OCI-LY1 (cell line): Measurements from ENCODE around the gene WDR44.

Experiments used
- H2AFZ ChIP-seq: fragments of 200-600 bp; sonication (generic), shearing (Covaris generic); 2 replicates; pipeline ENCODE4 v1.6.0; 2014; ENCODE audit warnings: antibody characterized with exemption, mild to moderate bottlenecking, low read length
- H3F3A ChIP-seq: fragments of 200-600 bp; sonication (generic), shearing (Covaris generic); 2 replicates; pipeline ENCODE4 v1.6.0; 2014; ENCODE audit warnings: mild to moderate bottlenecking, antibody characterized with exemption, low read length, moderate library complexity; ENCODE audit not compliant: insufficient read depth
- H3K27ac ChIP-seq: fragments of 200-600 bp; sonication (generic); 2 replicates; pipeline ENCODE4 v1.5.1; 2014; ENCODE audit warnings: low read length, mixed run types, mild to moderate bottlenecking, low read depth; ENCODE audit not compliant: poor library complexity, severe bottlenecking
- H3K27me3 ChIP-seq: fragments of 200-600 bp; sonication (generic); 2 replicates; pipeline ENCODE4 v1.6.0; 2014; ENCODE audit warnings: antibody characterized with exemption, mild to moderate bottlenecking, low read length, moderate library complexity; ENCODE audit not compliant: insufficient read depth
- H3K36me3 ChIP-seq: fragments of 200-600 bp; sonication (generic); 2 replicates; pipeline ENCODE4 v1.6.1; 2014; ENCODE audit warnings: mild to moderate bottlenecking, antibody characterized with exemption, low read length, moderate library complexity, mixed read lengths; ENCODE audit not compliant: insufficient read depth
- H3K4me1 ChIP-seq: fragments of 200-600 bp; sonication (generic); 2 replicates; pipeline ENCODE4 v1.5.1; 2014; ENCODE audit warnings: mild to moderate bottlenecking, low read length, moderate library complexity; ENCODE audit not compliant: insufficient read depth, severe bottlenecking
- H3K4me2 ChIP-seq: fragments of 200-600 bp; sonication (generic), shearing (Covaris generic); 2 replicates; pipeline ENCODE4 v1.6.1; 2014; ENCODE audit warnings: low read length
- H3K4me3 ChIP-seq: fragments of 200-600 bp; sonication (generic); 2 replicates; pipeline ENCODE4 v1.5.1; 2014; ENCODE audit warnings: low read length, low read depth, mild to moderate bottlenecking, mixed read lengths; ENCODE audit not compliant: poor library complexity, severe bottlenecking
- H3K79me2 ChIP-seq: fragments of 200-600 bp; shearing (Covaris generic); 2 replicates; pipeline ENCODE4 v1.6.1; 2016; ENCODE audit warnings: mixed run types, low read length, mixed read lengths; ENCODE audit not compliant: insufficient read depth
- H3K9ac ChIP-seq: fragments of 200-600 bp; sonication (generic), shearing (Covaris generic); 2 replicates; pipeline ENCODE4 v1.6.1; 2014; ENCODE audit warnings: mild to moderate bottlenecking, low read length, mixed read lengths
- H3K9me2 ChIP-seq: fragments of 200-600 bp; sonication (generic), shearing (Covaris generic); 2 replicates; pipeline ENCODE4 v1.6.1; 2014; ENCODE audit warnings: low read depth, mild to moderate bottlenecking, low read length, mixed read lengths
- H3K9me3 ChIP-seq: fragments of 200-600 bp; shearing (Covaris generic); 2 replicates; pipeline ENCODE4 v1.6.1; 2014; ENCODE audit warnings: low read length, mixed read lengths
- H4K20me1 ChIP-seq: fragments of 200-600 bp; sonication (generic), shearing (Covaris generic); 2 replicates; pipeline ENCODE4 v1.6.0; 2016; ENCODE audit warnings: mild to moderate bottlenecking, low read length; ENCODE audit not compliant: insufficient read depth
- EZH2 ChIP-seq: fragments of 200-600 bp; sonication (generic), shearing (Covaris generic); IDR thresholded peaks from 2 replicates; pipeline ENCODE4 v1.8.0; 2017; ENCODE audit warnings: borderline replicate concordance, mixed run types, mild to moderate bottlenecking, antibody characterized with exemption, low read length, moderate library complexity, mixed read lengths
- TF ChIP-seq, protein P1 (sequence below): fragments of 200-600 bp; sonication (generic), shearing (Covaris generic); IDR thresholded peaks from 2 replicates; pipeline ENCODE4 v1.5.1; 2017; ENCODE audit warnings: mild to moderate bottlenecking, antibody characterized with exemption, low read length, moderate library complexity, mixed read lengths

WDR44 gene

DNA sequence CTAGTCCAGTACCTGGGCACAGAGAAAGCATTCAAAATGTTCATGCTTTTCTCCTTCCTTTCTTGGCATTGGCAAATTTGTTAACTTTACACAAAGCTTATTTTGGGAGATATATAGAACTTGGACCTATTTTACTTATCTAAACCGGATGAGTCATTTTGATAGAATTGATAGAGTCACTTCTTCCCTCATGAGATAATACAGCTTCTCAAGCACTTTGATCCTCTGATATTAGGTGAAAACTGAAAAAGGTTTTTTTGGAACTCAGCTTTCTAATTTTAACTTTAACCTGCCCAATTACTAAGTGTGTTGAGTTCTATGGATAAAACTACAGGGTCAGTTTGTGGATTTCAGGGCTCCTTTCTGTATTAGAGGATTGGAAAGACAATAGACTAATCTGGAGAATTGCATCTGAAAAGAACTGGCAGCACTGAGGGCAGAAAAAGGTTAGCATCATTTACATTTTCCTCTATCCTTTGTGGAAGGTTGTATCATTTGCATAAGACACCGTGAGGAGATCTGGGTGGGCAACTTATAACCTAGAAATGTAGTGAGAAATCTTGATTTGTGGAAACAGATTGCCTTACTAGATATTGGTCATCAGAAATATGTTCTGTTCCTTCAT, 2.4 kb downstream of the WDR44 start:
- H3K4me3 ChIP-seq, result peak overlapping the region; percentile 96
- peaks cover 33% of the 10 kb centered on the region for H3K79me2 ChIP-seq
- H3K9ac ChIP-seq, result no peak overlapping the region

DNA sequence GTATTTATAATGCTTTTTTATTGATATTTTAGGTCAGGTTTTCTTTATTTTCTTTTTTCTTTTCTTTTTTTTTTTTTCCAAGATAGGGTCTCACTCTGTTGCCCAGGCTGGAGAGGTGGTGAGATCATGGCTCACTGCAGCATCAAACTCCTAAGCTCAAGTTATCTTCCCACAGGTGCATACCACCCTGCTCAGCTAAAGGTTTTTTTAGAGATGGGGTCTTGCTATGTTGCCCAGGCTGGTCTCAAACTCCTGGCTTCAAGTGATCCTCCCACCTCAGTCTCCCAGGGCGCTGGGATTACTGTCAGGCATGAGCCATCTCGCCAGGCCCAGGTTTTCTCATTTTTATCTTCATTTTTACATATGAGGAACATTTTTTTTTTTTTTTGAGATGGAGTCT, 3.3 kb downstream of the WDR44 start:
- Histone ChIP-seq H3K4me2 (no peak overlapping the region), H3K9ac (no peak overlapping the region), H4K20me1 (no peaks in the 10 kb centered on the region), H3F3A (no peaks in the 10 kb centered on the region), H3K4me3 (no peak overlapping the region), H3K9me3 (no peaks in the 10 kb centered on the region), H3K36me3 (no peaks in the 10 kb centered on the region), H3K27ac (no peak overlapping the region), H2AFZ (no peak overlapping the region), H3K9me2 (no peaks in the 10 kb centered on the region), H3K27me3 (no peaks in the 10 kb centered on the region), H3K79me2 (peaks cover 33% of the 10 kb centered on the region), H3K4me1 (peaks cover 57% of the 10 kb centered on the region)
- TF ChIP-seq EZH2, result no peak
- TF ChIP-seq, protein P1, sequence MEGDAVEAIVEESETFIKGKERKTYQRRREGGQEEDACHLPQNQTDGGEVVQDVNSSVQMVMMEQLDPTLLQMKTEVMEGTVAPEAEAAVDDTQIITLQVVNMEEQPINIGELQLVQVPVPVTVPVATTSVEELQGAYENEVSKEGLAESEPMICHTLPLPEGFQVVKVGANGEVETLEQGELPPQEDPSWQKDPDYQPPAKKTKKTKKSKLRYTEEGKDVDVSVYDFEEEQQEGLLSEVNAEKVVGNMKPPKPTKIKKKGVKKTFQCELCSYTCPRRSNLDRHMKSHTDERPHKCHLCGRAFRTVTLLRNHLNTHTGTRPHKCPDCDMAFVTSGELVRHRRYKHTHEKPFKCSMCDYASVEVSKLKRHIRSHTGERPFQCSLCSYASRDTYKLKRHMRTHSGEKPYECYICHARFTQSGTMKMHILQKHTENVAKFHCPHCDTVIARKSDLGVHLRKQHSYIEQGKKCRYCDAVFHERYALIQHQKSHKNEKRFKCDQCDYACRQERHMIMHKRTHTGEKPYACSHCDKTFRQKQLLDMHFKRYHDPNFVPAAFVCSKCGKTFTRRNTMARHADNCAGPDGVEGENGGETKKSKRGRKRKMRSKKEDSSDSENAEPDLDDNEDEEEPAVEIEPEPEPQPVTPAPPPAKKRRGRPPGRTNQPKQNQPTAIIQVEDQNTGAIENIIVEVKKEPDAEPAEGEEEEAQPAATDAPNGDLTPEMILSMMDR, result no peak

More for the DNA sequence above, 2.4 kb downstream of the WDR44 start:
- Histone ChIP-seq H3K9me3 (no peaks in the 10 kb centered on the region), H3F3A (no peaks in the 10 kb centered on the region), H3K27me3 (no peaks in the 10 kb centered on the region), H3K4me1 (peaks cover 52% of the 10 kb centered on the region), H4K20me1 (no peaks in the 10 kb centered on the region), H3K4me2 (peak overlapping the region; percentile 86), H3K36me3 (no peaks in the 10 kb centered on the region), H3K27ac (no peak overlapping the region), H3K9me2 (no peaks in the 10 kb centered on the region), H2AFZ (no peak overlapping the region)
- TF ChIP-seq, protein P1, result no peak
- no peak for TF ChIP-seq EZH2

DNA sequence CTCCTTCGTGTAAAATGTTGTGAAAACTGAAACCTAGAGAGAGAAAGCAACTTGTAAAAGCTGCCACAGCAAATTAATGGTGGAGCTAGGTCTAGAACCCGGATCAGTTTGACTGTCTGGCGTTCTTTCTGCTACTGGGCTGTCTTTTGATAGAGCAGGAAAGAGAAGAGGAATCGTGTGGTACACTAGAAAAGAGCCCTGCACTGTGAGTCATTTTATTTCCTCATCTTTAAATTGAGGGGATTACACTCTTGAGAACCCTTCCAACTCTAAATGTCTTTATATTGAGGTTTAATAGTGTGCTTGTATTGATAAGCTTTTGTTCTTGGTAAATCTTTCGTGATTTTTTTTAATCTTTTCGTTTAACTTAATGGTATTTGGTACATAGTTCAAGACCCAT, 4.3 kb downstream of the WDR44 start:
- Histone ChIP-seq H3K4me3 (no peak overlapping the region), H3F3A (no peaks in the 10 kb centered on the region), H3K9me2 (no peaks in the 10 kb centered on the region), H3K27me3 (no peaks in the 10 kb centered on the region), H4K20me1 (no peaks in the 10 kb centered on the region), H3K27ac (peak overlapping the region; percentile 23), H3K4me1 (peaks cover 48% of the 10 kb centered on the region), H2AFZ (no peak overlapping the region), H3K9ac (no peak overlapping the region), H3K36me3 (no peaks in the 10 kb centered on the region), H3K79me2 (peaks cover 33% of the 10 kb centered on the region), H3K9me3 (no peaks in the 10 kb centered on the region), H3K4me2 (peak overlapping the region; percentile 16; the same call in 1 of the 2 replicates)
- TF ChIP-seq, protein P1, result no peak
- TF ChIP-seq EZH2, result no peak
